Measurements from ENCODE around the gene DNAAF1. TPM values are rescaled to one million over a fixed set of nuclear protein-coding genes. Genes with fewer than 3 reads are reported as not detected.

The DNAAF1 gene
- not detected for total RNA-seq (2021; fragmentation: NEBNext Ultra II Directional; extraction: Animal tissue kit (Norgen Biotek cat#: 25700))
- long read RNA-seq, partial matches to known transcripts, result 0 of 1 reads
- long read RNA-seq, other reads (novel, unspliced or antisense), result 0 of 1 reads

GRCh38 chr16:84144859-84145639, at the start of gene DNAAF1, which contains the start of gene HSDL1:
DNAAF1 (plus strand) TSS chr16:84145308; CDS start chr16:84145441, 133 bp downstream.
HSDL1 (minus strand) TSS chr16:84145177; CDS start chr16:84131321, 13,856 bp downstream.
- Mint-ChIP-seq H3K4me3 (peak within 1 kb of the TSS; percentile 98), H3K36me3 (ENCODE audit: low read depth) (no peaks in the 10 kb centered on the region), H3K27me3 (ENCODE audit: insufficient read depth) (peaks cover 4% of the 10 kb centered on the region), H3K27ac (peak within 1 kb of the TSS; percentile 46), H3K4me1 (ENCODE audit: low read depth) (peaks cover 13% of the 10 kb centered on the region), H3K9me3 (no peaks in the 10 kb centered on the region)
- peak; percentile 44 for TF ChIP-seq CTCF (IDR thresholded peaks at IDR 0.05)
- peak; percentile 63 for DNase-seq

GRCh38 chr16:84095466-84095865, 49.6 kb upstream of the DNAAF1 start:
- H3K27me3 Mint-ChIP-seq (ENCODE audit: insufficient read depth), result peaks cover 1% of the 10 kb centered on the region; the same call in 1 of the 2 replicates

DNA sequence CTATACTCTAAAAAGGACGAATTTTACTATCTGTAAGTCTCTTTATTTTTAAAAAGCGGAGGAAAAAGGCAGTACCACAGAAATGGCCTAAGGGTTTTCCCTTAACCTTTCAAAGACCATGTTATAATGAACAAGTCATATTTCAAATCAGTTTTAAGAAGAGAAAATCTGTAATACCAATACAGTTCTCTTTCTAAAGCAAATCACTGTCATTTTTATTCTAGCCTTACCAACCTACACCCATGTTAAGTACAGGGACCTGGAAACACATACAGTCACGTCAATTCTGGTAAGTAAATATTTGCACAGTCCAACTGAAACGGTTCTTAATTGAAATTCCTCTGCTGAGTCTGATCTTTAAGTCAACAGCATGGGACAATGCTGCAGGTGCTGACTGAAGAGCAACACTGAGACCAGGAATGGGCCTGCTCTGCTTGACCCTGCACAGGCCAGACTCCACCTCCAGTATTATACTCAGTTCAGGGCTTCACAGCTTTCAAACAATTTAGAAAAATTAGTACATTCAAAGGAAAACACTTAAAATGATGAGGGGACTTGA, 48.6 kb upstream of the DNAAF1 start:
- no peak overlapping the region for H3K4me3 Mint-ChIP-seq
- H3K9me3 Mint-ChIP-seq, result no peaks in the 10 kb centered on the region
- no peak overlapping the region for H3K27ac Mint-ChIP-seq
- no peak for TF ChIP-seq CTCF (IDR thresholded peaks at IDR 0.05)
- peaks cover 16% of the 10 kb centered on the region for H3K4me1 Mint-ChIP-seq (ENCODE audit: low read depth)
- H3K36me3 Mint-ChIP-seq (ENCODE audit: low read depth), result peaks cover 14% of the 10 kb centered on the region
- DNase-seq, result no peak
- peaks cover 1% of the 10 kb centered on the region; the same call in 1 of the 2 replicates for H3K27me3 Mint-ChIP-seq (ENCODE audit: insufficient read depth)

More at GRCh38 chr16:84095466-84095865, 49.6 kb upstream of the DNAAF1 start:
- peaks cover 17% of the 10 kb centered on the region for H3K36me3 Mint-ChIP-seq (ENCODE audit: low read depth)
- H3K4me1 Mint-ChIP-seq (ENCODE audit: low read depth), result peaks cover 16% of the 10 kb centered on the region
- DNase-seq, result no peak
- no peak overlapping the region for H3K27ac Mint-ChIP-seq
- H3K9me3 Mint-ChIP-seq, result no peaks in the 10 kb centered on the region
- no peak for TF ChIP-seq CTCF (IDR thresholded peaks at IDR 0.05)
- no peak overlapping the region for H3K4me3 Mint-ChIP-seq

DNA sequence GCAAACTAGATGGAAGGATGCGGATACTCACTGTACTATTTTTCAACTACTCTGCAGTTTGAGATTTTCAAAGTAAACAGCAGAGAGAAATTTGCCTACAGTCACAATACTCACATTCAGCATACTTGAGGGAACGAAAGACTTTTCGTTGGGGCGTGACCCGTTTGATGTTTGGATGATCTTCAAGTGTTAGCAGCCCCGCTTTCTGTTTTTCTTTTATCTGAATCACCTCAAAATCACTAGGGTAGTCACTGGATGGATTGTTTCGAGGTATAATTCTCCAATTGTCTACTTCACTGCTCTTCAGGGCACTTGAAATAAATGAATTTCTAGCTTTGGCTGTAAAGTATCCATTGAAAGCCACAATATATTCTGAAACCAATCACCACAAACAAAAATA, 46.2 kb upstream of the DNAAF1 start:
- DNase-seq, result no peak
- no peaks in the 10 kb centered on the region for H3K27me3 Mint-ChIP-seq (ENCODE audit: insufficient read depth)
- H3K4me3 Mint-ChIP-seq, result no peak overlapping the region
- peaks cover 22% of the 10 kb centered on the region for H3K4me1 Mint-ChIP-seq (ENCODE audit: low read depth)
- H3K27ac Mint-ChIP-seq, result no peak overlapping the region; the same call in 1 of the 2 replicates
- H3K9me3 Mint-ChIP-seq, result no peaks in the 10 kb centered on the region
- H3K36me3 Mint-ChIP-seq (ENCODE audit: low read depth), result peaks cover 6% of the 10 kb centered on the region
- no peak for TF ChIP-seq CTCF (IDR thresholded peaks at IDR 0.05)

- no peak for DNase-seq
- no peaks in the 10 kb centered on the region for H3K9me3 Mint-ChIP-seq
- peaks cover 38% of the 10 kb centered on the region for H3K4me1 Mint-ChIP-seq (ENCODE audit: low read depth)
- no peak overlapping the region for H3K4me3 Mint-ChIP-seq
- H3K27me3 Mint-ChIP-seq (ENCODE audit: insufficient read depth), result no peaks in the 10 kb centered on the region
- TF ChIP-seq CTCF (IDR thresholded peaks at IDR 0.05), result no peak
- H3K27ac Mint-ChIP-seq, result peak overlapping the region; percentile 4; the same call in 1 of the 2 replicates
- H3K36me3 Mint-ChIP-seq (ENCODE audit: low read depth), result peaks cover 5% of the 10 kb centered on the region
Observed at GRCh38 chr16:84103678-84104077, 41.4 kb upstream of the DNAAF1 start.
